Activated T-helper 1 cell treated with anti-CD3 and anti-CD28 coated beads, Interleukin-12 subunit alpha, Interleukin-12 subunit beta, Interleukin-2, Interleukin-4 antibody, amounts not matched to agents 30 ng/mL and 10 ng/mL and 1 ng/mL, durations not matched to agents 14 hours and 24 hours and 36 hours (primary cell): Measurements from ENCODE around the gene YWHAB. TPM values are rescaled to one million over a fixed set of nuclear protein-coding genes. Genes with fewer than 3 reads are reported as not detected.

ENCODE experiments used
- DNase-seq: peaks from one replicate; pipeline ENCODE4 v3.0.0; 2021; ENCODE audit warnings: low spot score
- H3K27ac Mint-ChIP-seq: one replicate; pipeline ENCODE4 v1.8.0; 2021; ENCODE audit warnings: mild to moderate bottlenecking, mixed read lengths
- H3K27me3 Mint-ChIP-seq: one replicate; pipeline ENCODE4 v1.8.0; 2022; ENCODE audit warnings: mild to moderate bottlenecking, moderate library complexity, mixed read lengths; ENCODE audit not compliant: insufficient read depth
- H3K36me3 Mint-ChIP-seq: one replicate; pipeline ENCODE4 v1.8.0; 2021; ENCODE audit warnings: low read depth, mixed read lengths
- H3K4me1 Mint-ChIP-seq: one replicate; pipeline ENCODE4 v1.8.0; 2021; ENCODE audit warnings: low read depth, mixed read lengths
- H3K4me3 Mint-ChIP-seq: one replicate; pipeline ENCODE4 v1.8.0; 2021; ENCODE audit warnings: mild to moderate bottlenecking, moderate library complexity, mixed read lengths
- H3K9me3 Mint-ChIP-seq: one replicate; pipeline ENCODE4 v1.8.0; 2021; ENCODE audit warnings: mixed read lengths
- intact Hi-C: fragments of 100-400 bp; cut with micrococcal nuclease; formaldehyde crosslinking; loops from one replicate; pipeline ENCODE4 v1.15.1; 2024
- total RNA-seq: library from RNA; stranded (reverse); gene quantifications from 2 replicates; pipeline ENCODE4 v1.2.3, GENCODE V29; 2022

YWHAB gene
- total RNA-seq, 1 donor from 2014 or later = 230 TPM

- no peak for DNase-seq
- intact Hi-C loops = loop anchor here (1.0 to 10.0 kb wide), 8 partner anchors 10 to 1479 kb away; partner anchors contain the start of genes DNTTIP1, SERINC3, STK4 and SYS1
- Mint-ChIP-seq H3K9me3 (no peaks in the 10 kb centered on the region), H3K27me3 (no peaks in the 10 kb centered on the region), H3K36me3 (peaks cover 20% of the 10 kb centered on the region), H3K27ac (peak overlapping the region; percentile 91), H3K4me1 (peaks cover 54% of the 10 kb centered on the region), H3K4me3 (peak overlapping the region; percentile 95)
Observed at GRCh38 chr20:44886266-44886651, 754 bp downstream of the YWHAB start.

GRCh38 chr20:44886828-44887227 is 1.3 kb downstream of the YWHAB start:
- H3K4me3 Mint-ChIP-seq = peak overlapping the region; percentile 95
- intact Hi-C loops = loop anchor here (1.0 to 10.0 kb wide), 8 partner anchors 9 to 1478 kb away; partner anchors contain the start of genes DNTTIP1, SERINC3, STK4 and SYS1
- DNase-seq = no peak
- peaks cover 21% of the 10 kb centered on the region for H3K36me3 Mint-ChIP-seq
- H3K27ac Mint-ChIP-seq = peak overlapping the region; percentile 91
- H3K4me1 Mint-ChIP-seq = peaks cover 58% of the 10 kb centered on the region
- no peaks in the 10 kb centered on the region for H3K9me3 Mint-ChIP-seq
- H3K27me3 Mint-ChIP-seq = no peaks in the 10 kb centered on the region

- intact Hi-C loops = loop anchor here (2.0 to 10.0 kb wide), 6 partner anchors 79 to 1477 kb away; partner anchors contain the start of genes DNTTIP1, SERINC3, STK4 and SYS1
- no peaks in the 10 kb centered on the region for H3K9me3 Mint-ChIP-seq
- H3K36me3 Mint-ChIP-seq = peaks cover 26% of the 10 kb centered on the region
- no peak for DNase-seq
- H3K4me1 Mint-ChIP-seq = peaks cover 65% of the 10 kb centered on the region
- peak overlapping the region; percentile 34 for H3K27ac Mint-ChIP-seq
- H3K27me3 Mint-ChIP-seq = no peaks in the 10 kb centered on the region
- H3K4me3 Mint-ChIP-seq = peak overlapping the region; percentile 95
Observed at GRCh38 chr20:44887466-44887865, 2.0 kb downstream of the YWHAB start.

GRCh38 chr20:44888226-44889103 is 3.0 kb downstream of the YWHAB start:
- H3K4me3 Mint-ChIP-seq = peak overlapping the region; percentile 95
- peak overlapping the region; percentile 13 for H3K27ac Mint-ChIP-seq
- H3K36me3 Mint-ChIP-seq = peaks cover 26% of the 10 kb centered on the region
- no peak for DNase-seq
- no peaks in the 10 kb centered on the region for H3K9me3 Mint-ChIP-seq
- H3K27me3 Mint-ChIP-seq = no peaks in the 10 kb centered on the region
- intact Hi-C loops = loop anchor here (5.0 to 10.0 kb wide), 5 partner anchors 366 to 1476 kb away; partner anchors contain the start of genes DNTTIP1, SERINC3, SYS1 and WFDC3
- peaks cover 69% of the 10 kb centered on the region for H3K4me1 Mint-ChIP-seq

- Mint-ChIP-seq H3K36me3 (peaks cover 33% of the 10 kb centered on the region), H3K4me1 (peaks cover 80% of the 10 kb centered on the region), H3K27me3 (no peaks in the 10 kb centered on the region), H3K4me3 (no peak overlapping the region), H3K9me3 (no peaks in the 10 kb centered on the region), H3K27ac (peak overlapping the region; percentile 21)
- intact Hi-C loops = no loop called here
- DNase-seq = no peak
Observed at GRCh38 chr20:44891826-44892225, 6.3 kb downstream of the YWHAB start.

- H3K27me3 Mint-ChIP-seq = no peaks in the 10 kb centered on the region
- peaks cover 70% of the 10 kb centered on the region for H3K4me1 Mint-ChIP-seq
- no peak for DNase-seq
- no peak overlapping the region for H3K27ac Mint-ChIP-seq
- no peaks in the 10 kb centered on the region for H3K9me3 Mint-ChIP-seq
- intact Hi-C loops = no loop called here
- no peak overlapping the region for H3K4me3 Mint-ChIP-seq
- H3K36me3 Mint-ChIP-seq = peaks cover 33% of the 10 kb centered on the region
Observed at GRCh38 chr20:44894959-44895358, 9.5 kb downstream of the YWHAB start.

GRCh38 chr20:44896583-44896982 is 11.1 kb downstream of the YWHAB start:
- no peak for DNase-seq
- peak overlapping the region; percentile 2 for H3K4me3 Mint-ChIP-seq
- peak overlapping the region; percentile 3 for H3K27ac Mint-ChIP-seq
- peaks cover 80% of the 10 kb centered on the region for H3K4me1 Mint-ChIP-seq
- H3K36me3 Mint-ChIP-seq = peaks cover 45% of the 10 kb centered on the region
- intact Hi-C loops = loop anchor here (1.0 kb wide), 1 partner anchor 10 kb away; no protein-coding TSS in a partner anchor
- H3K27me3 Mint-ChIP-seq = no peaks in the 10 kb centered on the region
- H3K9me3 Mint-ChIP-seq = no peaks in the 10 kb centered on the region

- H3K4me1 Mint-ChIP-seq = peaks cover 75% of the 10 kb centered on the region
- H3K9me3 Mint-ChIP-seq = no peaks in the 10 kb centered on the region
- H3K36me3 Mint-ChIP-seq = peaks cover 41% of the 10 kb centered on the region
- H3K27ac Mint-ChIP-seq = no peak overlapping the region
- no peak overlapping the region for H3K4me3 Mint-ChIP-seq
- no peak for DNase-seq
- intact Hi-C loops = no loop called here
- H3K27me3 Mint-ChIP-seq = no peaks in the 10 kb centered on the region
Observed at GRCh38 chr20:44897133-44897532, 11.6 kb downstream of the YWHAB start.

- intact Hi-C loops = loop anchor here (1.0 to 10.0 kb wide), 2 partner anchors 9 to 394 kb away; no protein-coding TSS in a partner anchor
- Mint-ChIP-seq H3K27me3 (no peaks in the 10 kb centered on the region), H3K4me3 (peak overlapping the region; percentile 41), H3K9me3 (no peaks in the 10 kb centered on the region), H3K27ac (peak overlapping the region; percentile 90), H3K4me1 (peaks cover 56% of the 10 kb centered on the region), H3K36me3 (peaks cover 53% of the 10 kb centered on the region)
- no peak for DNase-seq
Observed at GRCh38 chr20:44900231-44900854, 14.8 kb downstream of the YWHAB start.

- Mint-ChIP-seq H3K27ac (no peak overlapping the region), H3K4me1 (peaks cover 39% of the 10 kb centered on the region), H3K27me3 (no peaks in the 10 kb centered on the region), H3K36me3 (peaks cover 54% of the 10 kb centered on the region), H3K4me3 (no peak overlapping the region), H3K9me3 (no peaks in the 10 kb centered on the region)
- intact Hi-C loops = loop anchor here (10.0 kb wide), 1 partner anchor 393 kb away; no protein-coding TSS in a partner anchor
- no peak for DNase-seq
Observed at GRCh38 chr20:44901974-44902373, 16.5 kb downstream of the YWHAB start.

- Mint-ChIP-seq H3K36me3 (peaks cover 50% of the 10 kb centered on the region), H3K27me3 (no peaks in the 10 kb centered on the region), H3K9me3 (no peaks in the 10 kb centered on the region), H3K27ac (no peak overlapping the region), H3K4me3 (no peak overlapping the region), H3K4me1 (peaks cover 33% of the 10 kb centered on the region)
- intact Hi-C loops = loop anchor here (10.0 kb wide), 1 partner anchor 390 kb away; no protein-coding TSS in a partner anchor
- no peak for DNase-seq
Observed at GRCh38 chr20:44904377-44904776, 18.9 kb downstream of the YWHAB start.

GRCh38 chr20:44908987-44909871 is 23.7 kb downstream of the YWHAB start:
- Mint-ChIP-seq H3K4me3 (peak overlapping the region; percentile 87), H3K36me3 (peaks cover 33% of the 10 kb centered on the region), H3K9me3 (no peaks in the 10 kb centered on the region), H3K27ac (peak overlapping the region; percentile 52), H3K4me1 (peaks cover 24% of the 10 kb centered on the region), H3K27me3 (no peaks in the 10 kb centered on the region)
- DNase-seq = no peak
- intact Hi-C loops = loop anchor here (1.0 to 10.0 kb wide), 2 partner anchors 9 to 386 kb away; no protein-coding TSS in a partner anchor
